Neural crest cell (in vitro differentiated cells): Measurements from ENCODE around the gene RANBP1. TPM values are rescaled to one million over a fixed set of nuclear protein-coding genes. Genes with fewer than 3 reads are reported as not detected.

Source experiments
- DNase-seq: peaks from one replicate; pipeline ENCODE4 v3.0.0; 2021; ENCODE audit warnings: low read depth, mixed read lengths, low spot score
- H3K27ac Mint-ChIP-seq: one replicate; pipeline ENCODE4 v1.8.0; 2021; ENCODE audit warnings: mild to moderate bottlenecking, mixed read lengths; ENCODE audit not compliant: unreplicated experiment
- H3K27me3 Mint-ChIP-seq: 2 replicates; pipeline ENCODE4 v1.8.0; 2021; ENCODE audit warnings: low read depth, mild to moderate bottlenecking, mixed read lengths
- H3K36me3 Mint-ChIP-seq: 2 replicates; pipeline ENCODE4 v1.8.0; 2021; ENCODE audit warnings: low read depth, mild to moderate bottlenecking, mixed read lengths
- H3K4me1 Mint-ChIP-seq: 2 replicates; pipeline ENCODE4 v1.8.0; 2021; ENCODE audit warnings: mixed read lengths
- H3K4me3 Mint-ChIP-seq: one replicate; pipeline ENCODE4 v1.8.0; 2021; ENCODE audit warnings: mild to moderate bottlenecking, mixed read lengths
- H3K9me3 Mint-ChIP-seq: 2 replicates; pipeline ENCODE4 v1.8.0; 2021; ENCODE audit warnings: mixed read lengths
- CTCF ChIP-seq: fragments of 200-600 bp; sonication (generic); conservative IDR thresholded peaks from 2 replicates; pipeline ENCODE4 v1.5.0; 2021; ENCODE audit warnings: antibody characterized with exemption, mild to moderate bottlenecking
- total RNA-seq: library from RNA; stranded (reverse); gene quantifications from 2 replicates; pipeline ENCODE4 v1.2.1, GENCODE V29; 2021

Gene RANBP1
- total RNA-seq, 1 donor from 2014 or later, result 469 TPM

- Mint-ChIP-seq H3K36me3 (peaks cover 38% of the 10 kb centered on the region), H3K27me3 (no peaks in the 10 kb centered on the region), H3K4me3 (no peak overlapping the region), H3K9me3 (no peaks in the 10 kb centered on the region), H3K4me1 (no peaks in the 10 kb centered on the region), H3K27ac (no peak overlapping the region)
- DNase-seq, result no peak
- no peak for TF ChIP-seq CTCF
Measured at GRCh38 chr22:20095521-20095920, 20.4 kb upstream of the RANBP1 start.

- Mint-ChIP-seq H3K4me1 (no peaks in the 10 kb centered on the region), H3K27ac (no peak overlapping the region), H3K36me3 (peaks cover 32% of the 10 kb centered on the region), H3K4me3 (no peak overlapping the region), H3K9me3 (no peaks in the 10 kb centered on the region), H3K27me3 (no peaks in the 10 kb centered on the region)
- no peak for DNase-seq
- no peak for TF ChIP-seq CTCF
Measured at GRCh38 chr22:20096574-20097420, 19.1 kb upstream of the RANBP1 start.

GRCh38 chr22:20099099-20099711 lies 16.7 kb upstream of the RANBP1 start:
- H3K27me3 Mint-ChIP-seq, result no peaks in the 10 kb centered on the region
- H3K4me3 Mint-ChIP-seq, result no peak overlapping the region
- no peak for DNase-seq
- no peaks in the 10 kb centered on the region for H3K9me3 Mint-ChIP-seq
- peaks cover 34% of the 10 kb centered on the region for H3K36me3 Mint-ChIP-seq
- H3K27ac Mint-ChIP-seq, result no peak overlapping the region
- no peaks in the 10 kb centered on the region for H3K4me1 Mint-ChIP-seq
- no peak for TF ChIP-seq CTCF

GRCh38 chr22:20101638-20102037 lies 14.3 kb upstream of the RANBP1 start:
- no peak for DNase-seq
- Mint-ChIP-seq H3K4me1 (no peaks in the 10 kb centered on the region), H3K27ac (no peak overlapping the region), H3K9me3 (no peaks in the 10 kb centered on the region), H3K4me3 (no peak overlapping the region), H3K27me3 (no peaks in the 10 kb centered on the region), H3K36me3 (peaks cover 19% of the 10 kb centered on the region)
- TF ChIP-seq CTCF, result no peak

- Mint-ChIP-seq H3K4me1 (no peaks in the 10 kb centered on the region), H3K27ac (no peak overlapping the region), H3K27me3 (no peaks in the 10 kb centered on the region), H3K4me3 (no peak overlapping the region), H3K36me3 (peaks cover 13% of the 10 kb centered on the region), H3K9me3 (no peaks in the 10 kb centered on the region)
- no peak for TF ChIP-seq CTCF
- DNase-seq, result no peak
Measured at GRCh38 chr22:20102203-20102780, 13.6 kb upstream of the RANBP1 start.
